Panc1 (cell line): ENCODE results near the gene PBOV1. TPM values are rescaled to one million over a fixed set of nuclear protein-coding genes. Genes with fewer than 3 reads are reported as not detected.

Source experiments
- ATAC-seq: fragments of 200-7000 bp; cut with Tn5 transposase; 2 replicates; pipeline ENCODE4 v1.9.1; 2020; ENCODE audit warnings: mild to moderate bottlenecking, moderate library complexity
- BruUV-seq: library from RNA; stranded (reverse); fragments of 400-500 nt; replicated peaks from 2 replicates; lab custom pipeline; 2021; lab: Mats Ljungman, UMichigan
- CTCF ChIA-PET: fragments of 300-600 bp; sonication (Branson Sonifier 250); formaldehyde crosslinking; loops from one replicate; lab custom pipeline; 2022; ENCODE audit warnings: antibody characterized with exemption; lab: Charles Lee
- POLR2A ChIA-PET: fragments of 300-600 bp; sonication (Branson Sonifier 250); formaldehyde crosslinking; loops from one replicate; lab custom pipeline; 2022; ENCODE audit warnings: antibody characterized with exemption; lab: Charles Lee
- DNase-seq: peaks from one replicate; pipeline ENCODE4 v3.0.0-alpha.2; 2010; ENCODE audit warnings: low read depth, low spot score
- H3K27ac ChIP-seq: 2 replicates; pipeline ENCODE4 v1.5.1; 2011; ENCODE audit warnings: mild to moderate bottlenecking, low read length, inconsistent platforms
- H3K27me3 ChIP-seq: fragments of 200-500 bp; sonication (Bioruptor generic); 2 replicates; pipeline ENCODE4 v1.6.0; 2014; ENCODE audit warnings: low read length, inconsistent platforms; ENCODE audit not compliant: control insufficient read depth, insufficient read depth
- H3K36me3 ChIP-seq: fragments of 200-500 bp; sonication (Bioruptor generic); 2 replicates; pipeline ENCODE4 v1.5.1; 2014; ENCODE audit warnings: inconsistent platforms, mild to moderate bottlenecking, low read length, moderate library complexity; ENCODE audit not compliant: control insufficient read depth, insufficient read depth
- H3K4me1 ChIP-seq: 2 replicates; pipeline ENCODE4 v1.5.1; 2011; ENCODE audit warnings: inconsistent platforms, mild to moderate bottlenecking, low read length, moderate library complexity; ENCODE audit not compliant: control insufficient read depth, insufficient read depth
- H3K4me3 ChIP-seq, 2 experiments: 2 replicates each; pipeline ENCODE4 v1.5.1; 2011 to 2012; ENCODE audit warnings: low read depth in 2 of 2, low read length in 2 of 2, mild to moderate bottlenecking in 2 of 2, inconsistent platforms in 1 of 2, moderate library complexity in 1 of 2
- H3K9me3 ChIP-seq: fragments of 200-500 bp; sonication (Bioruptor generic); 2 replicates; pipeline ENCODE4 v1.5.1; 2014; ENCODE audit warnings: low read depth, mild to moderate bottlenecking, inconsistent platforms, low read length, moderate library complexity; ENCODE audit not compliant: control insufficient read depth, insufficient read depth
- POLR2AphosphoS5 ChIP-seq: IDR thresholded peaks from 2 replicates; pipeline ENCODE4 v1.6.1; 2012; ENCODE audit warnings: mild to moderate bottlenecking, low read depth, low read length, moderate library complexity
- SIN3A ChIP-seq: IDR thresholded peaks from 2 replicates; pipeline ENCODE4 v1.6.1; 2012; ENCODE audit warnings: low read depth, mild to moderate bottlenecking, low read length, moderate library complexity, borderline replicate concordance; ENCODE audit not compliant: insufficient read depth
- TCF7L2 ChIP-seq: IDR thresholded peaks from 2 replicates; pipeline ENCODE4 v1.6.1; 2011; ENCODE audit warnings: mild to moderate bottlenecking, low read depth, low read length, inconsistent platforms
- in situ Hi-C: cut with HindIII; loops from 2 replicates; pipeline ENCODE4 v1.10.0; 2016; ENCODE audit warnings: low sequenced_read_pairs, low pct_unique_long_range_greater_than_20kb
- intact Hi-C: fragments of 100-400 bp; cut with micrococcal nuclease; formaldehyde crosslinking; loops from one replicate; pipeline ENCODE4 v1.10.0; 2022; ENCODE audit not compliant: unreplicated experiment
- total RNA-seq: library from RNA; stranded (reverse); gene quantifications from one replicate; pipeline ENCODE4 v1.2.1, GENCODE V29; 2021; ENCODE audit not compliant: unreplicated experiment
- TF ChIP-seq, protein P1 (sequence below): fragments of 450-650 bp; IDR thresholded peaks from 2 replicates; pipeline ENCODE4 v1.5.1; 2017; ENCODE audit warnings: mild to moderate bottlenecking
- TF ChIP-seq, protein P2 (sequence below), 2 experiments: IDR thresholded peaks; 2 replicates each; pipeline ENCODE4 v1.6.1; 2011 to 2012; ENCODE audit warnings: low read depth in 2 of 2, control low read depth in 1 of 2, low read length in 1 of 2, mild to moderate bottlenecking in 1 of 2, moderate library complexity in 1 of 2; ENCODE audit not compliant: insufficient read depth in 1 of 2

PBOV1 gene
- total RNA-seq, 1 experiment from 2014 or later, result not detected

- Histone ChIP-seq H3K9me3 (no peaks in the 10 kb centered on the region), H3K27me3 (no peaks in the 10 kb centered on the region), H3K4me1 (peaks cover 2% of the 10 kb centered on the region; the same call in 1 of the 2 replicates), H3K36me3 (no peaks in the 10 kb centered on the region), H3K4me3 (no peak overlapping the region), H3K27ac (no peak overlapping the region)
- no peak for ATAC-seq
- CTCF ChIA-PET, result no interaction called here
- DNase-seq, result no peak
- TF ChIP-seq POLR2AphosphoS5 (no peak), TCF7L2 (no peak)
- in situ Hi-C loops (no loop called here), intact Hi-C loops (no loop called here)
- POLR2A ChIA-PET, result interaction anchor here (0.7 kb wide), 1 partner anchor 48 kb away, joined by 3 read pairs; no protein-coding TSS in a partner anchor
- no TSS peak for BruUV-seq
Observed at GRCh38 chr6:138225953-138226352, 7.7 kb upstream of the PBOV1 start.

- in situ Hi-C loops, result no loop called here
- no peaks in the 10 kb centered on the region for H3K9me3 ChIP-seq
- BruUV-seq, result no TSS peak
- H3K27ac ChIP-seq, result no peak overlapping the region
- ChIA-PET POLR2A (no interaction called here), CTCF (no interaction called here)
- no peak for TF ChIP-seq POLR2AphosphoS5
- ATAC-seq (no peak), DNase-seq (no peak)
- no peaks in the 10 kb centered on the region for H3K27me3 ChIP-seq
- no peaks in the 10 kb centered on the region for H3K36me3 ChIP-seq
- intact Hi-C loops, result no loop called here
- no peaks in the 10 kb centered on the region for H3K4me1 ChIP-seq
- no peak overlapping the region for H3K4me3 ChIP-seq
Observed at GRCh38 chr6:138222901-138223546, 4.7 kb upstream of the PBOV1 start.

- Histone ChIP-seq H3K4me3 (no peak overlapping the region), H3K27me3 (no peaks in the 10 kb centered on the region), H3K27ac (no peak overlapping the region), H3K9me3 (no peaks in the 10 kb centered on the region), H3K36me3 (no peaks in the 10 kb centered on the region), H3K4me1 (no peaks in the 10 kb centered on the region)
- ATAC-seq, result no peak
- TF ChIP-seq TCF7L2 (no peak), POLR2AphosphoS5 (no peak), SIN3A (no peak)
- TF ChIP-seq, protein P1, sequence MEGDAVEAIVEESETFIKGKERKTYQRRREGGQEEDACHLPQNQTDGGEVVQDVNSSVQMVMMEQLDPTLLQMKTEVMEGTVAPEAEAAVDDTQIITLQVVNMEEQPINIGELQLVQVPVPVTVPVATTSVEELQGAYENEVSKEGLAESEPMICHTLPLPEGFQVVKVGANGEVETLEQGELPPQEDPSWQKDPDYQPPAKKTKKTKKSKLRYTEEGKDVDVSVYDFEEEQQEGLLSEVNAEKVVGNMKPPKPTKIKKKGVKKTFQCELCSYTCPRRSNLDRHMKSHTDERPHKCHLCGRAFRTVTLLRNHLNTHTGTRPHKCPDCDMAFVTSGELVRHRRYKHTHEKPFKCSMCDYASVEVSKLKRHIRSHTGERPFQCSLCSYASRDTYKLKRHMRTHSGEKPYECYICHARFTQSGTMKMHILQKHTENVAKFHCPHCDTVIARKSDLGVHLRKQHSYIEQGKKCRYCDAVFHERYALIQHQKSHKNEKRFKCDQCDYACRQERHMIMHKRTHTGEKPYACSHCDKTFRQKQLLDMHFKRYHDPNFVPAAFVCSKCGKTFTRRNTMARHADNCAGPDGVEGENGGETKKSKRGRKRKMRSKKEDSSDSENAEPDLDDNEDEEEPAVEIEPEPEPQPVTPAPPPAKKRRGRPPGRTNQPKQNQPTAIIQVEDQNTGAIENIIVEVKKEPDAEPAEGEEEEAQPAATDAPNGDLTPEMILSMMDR, result no peak
- TF ChIP-seq, protein P2, sequence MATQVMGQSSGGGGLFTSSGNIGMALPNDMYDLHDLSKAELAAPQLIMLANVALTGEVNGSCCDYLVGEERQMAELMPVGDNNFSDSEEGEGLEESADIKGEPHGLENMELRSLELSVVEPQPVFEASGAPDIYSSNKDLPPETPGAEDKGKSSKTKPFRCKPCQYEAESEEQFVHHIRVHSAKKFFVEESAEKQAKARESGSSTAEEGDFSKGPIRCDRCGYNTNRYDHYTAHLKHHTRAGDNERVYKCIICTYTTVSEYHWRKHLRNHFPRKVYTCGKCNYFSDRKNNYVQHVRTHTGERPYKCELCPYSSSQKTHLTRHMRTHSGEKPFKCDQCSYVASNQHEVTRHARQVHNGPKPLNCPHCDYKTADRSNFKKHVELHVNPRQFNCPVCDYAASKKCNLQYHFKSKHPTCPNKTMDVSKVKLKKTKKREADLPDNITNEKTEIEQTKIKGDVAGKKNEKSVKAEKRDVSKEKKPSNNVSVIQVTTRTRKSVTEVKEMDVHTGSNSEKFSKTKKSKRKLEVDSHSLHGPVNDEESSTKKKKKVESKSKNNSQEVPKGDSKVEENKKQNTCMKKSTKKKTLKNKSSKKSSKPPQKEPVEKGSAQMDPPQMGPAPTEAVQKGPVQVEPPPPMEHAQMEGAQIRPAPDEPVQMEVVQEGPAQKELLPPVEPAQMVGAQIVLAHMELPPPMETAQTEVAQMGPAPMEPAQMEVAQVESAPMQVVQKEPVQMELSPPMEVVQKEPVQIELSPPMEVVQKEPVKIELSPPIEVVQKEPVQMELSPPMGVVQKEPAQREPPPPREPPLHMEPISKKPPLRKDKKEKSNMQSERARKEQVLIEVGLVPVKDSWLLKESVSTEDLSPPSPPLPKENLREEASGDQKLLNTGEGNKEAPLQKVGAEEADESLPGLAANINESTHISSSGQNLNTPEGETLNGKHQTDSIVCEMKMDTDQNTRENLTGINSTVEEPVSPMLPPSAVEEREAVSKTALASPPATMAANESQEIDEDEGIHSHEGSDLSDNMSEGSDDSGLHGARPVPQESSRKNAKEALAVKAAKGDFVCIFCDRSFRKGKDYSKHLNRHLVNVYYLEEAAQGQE (IDR thresholded peaks at IDR 0.05; ENCODE audit: insufficient read depth in 1 of 2, low read depth in 2 of 2, low read length in 1 of 2), result no peak
- no peak for DNase-seq
- in situ Hi-C loops, result no loop called here
- BruUV-seq, result no TSS peak
- CTCF ChIA-PET, result no interaction called here
- POLR2A ChIA-PET, result no interaction called here
- intact Hi-C loops, result no loop called here
Observed at GRCh38 chr6:138219901-138220300, 1.6 kb upstream of the PBOV1 start.
